SU-DHL-6 (cell line): Measurements from ENCODE around the gene TSHZ3.

Source experiments
- H2AFZ ChIP-seq: fragments of 200-600 bp; sonication (generic); 2 replicates; pipeline ENCODE4 v1.6.1; 2014; ENCODE audit warnings: low read depth, mild to moderate bottlenecking, moderate library complexity, mixed read lengths, antibody characterized with exemption, low read length; ENCODE audit not compliant: severe bottlenecking
- H3F3A ChIP-seq: fragments of 200-600 bp; shearing (Covaris generic); 2 replicates; pipeline ENCODE4 v1.6.0; 2016; ENCODE audit warnings: antibody characterized with exemption, mild to moderate bottlenecking; ENCODE audit not compliant: insufficient read depth
- H3K27ac ChIP-seq: fragments of 200-600 bp; sonication (generic); 2 replicates; pipeline ENCODE4 v1.5.1; 2016; ENCODE audit warnings: low read depth, mild to moderate bottlenecking, low read length, moderate library complexity, mixed read lengths
- H3K27me3 ChIP-seq: fragments of 200-600 bp; sonication (generic), shearing (Covaris generic); 2 replicates; pipeline ENCODE4 v1.6.0; 2014; ENCODE audit warnings: mild to moderate bottlenecking, low read length
- H3K36me3 ChIP-seq: fragments of 200-600 bp; sonication (generic); 2 replicates; pipeline ENCODE4 v1.6.1; 2014; ENCODE audit warnings: mild to moderate bottlenecking, low read length, mixed read lengths
- H3K4me2 ChIP-seq: fragments of 300-600, 200-600 bp; shearing (Covaris generic), sonication (generic); 2 replicates; pipeline ENCODE4 v1.6.0; 2014; ENCODE audit warnings: low read length, low read depth, mild to moderate bottlenecking; ENCODE audit not compliant: poor library complexity, severe bottlenecking
- H3K4me3 ChIP-seq: fragments of 200-600 bp; sonication (generic); 2 replicates; pipeline ENCODE4 v1.5.1; 2014; ENCODE audit warnings: antibody characterized with exemption, low read length, mild to moderate bottlenecking, mixed read lengths; ENCODE audit not compliant: insufficient read depth, poor library complexity, severe bottlenecking
- H3K79me2 ChIP-seq: fragments of 200-600 bp; sonication (generic); 2 replicates; pipeline ENCODE4 v1.6.1; 2014; ENCODE audit warnings: mild to moderate bottlenecking, low read length, moderate library complexity; ENCODE audit not compliant: insufficient read depth
- H3K9ac ChIP-seq: fragments of 200-600 bp; sonication (generic); 2 replicates; pipeline ENCODE4 v1.7.0; 2014; ENCODE audit warnings: mild to moderate bottlenecking, low read length
- H3K9me2 ChIP-seq: fragments of 200-600 bp; sonication (generic); replicated peaks from 2 replicates; pipeline ENCODE4 v1.6.1; 2014; ENCODE audit warnings: low read length; ENCODE audit not compliant: insufficient read depth
- H3K9me3 ChIP-seq: fragments of 200-600 bp; sonication (generic); 2 replicates; pipeline ENCODE4 v1.6.1; 2014; ENCODE audit warnings: low read length, mixed read lengths; ENCODE audit not compliant: insufficient read depth
- H4K20me1 ChIP-seq: fragments of 200-600 bp; sonication (generic); 2 replicates; pipeline ENCODE4 v1.6.1; 2014; ENCODE audit warnings: low read depth, mild to moderate bottlenecking, antibody characterized with exemption, low read length, moderate library complexity, mixed read lengths
- CTCF ChIP-seq: fragments of 200-600 bp; sonication (generic); IDR thresholded peaks from one replicate; pipeline ENCODE4 v1.5.1; 2017; ENCODE audit warnings: antibody characterized with exemption, mild to moderate bottlenecking, low read length, moderate library complexity; ENCODE audit not compliant: insufficient read depth, poor library complexity, severe bottlenecking
- EZH2phosphoT487 ChIP-seq: fragments of 200-600 bp; sonication (generic), shearing (Covaris generic); conservative IDR thresholded peaks from 2 replicates; pipeline ENCODE4 v1.6.1; 2018; ENCODE audit warnings: mild to moderate bottlenecking, antibody characterized with exemption, low read length, moderate library complexity, mixed read lengths

The TSHZ3 gene

DNA sequence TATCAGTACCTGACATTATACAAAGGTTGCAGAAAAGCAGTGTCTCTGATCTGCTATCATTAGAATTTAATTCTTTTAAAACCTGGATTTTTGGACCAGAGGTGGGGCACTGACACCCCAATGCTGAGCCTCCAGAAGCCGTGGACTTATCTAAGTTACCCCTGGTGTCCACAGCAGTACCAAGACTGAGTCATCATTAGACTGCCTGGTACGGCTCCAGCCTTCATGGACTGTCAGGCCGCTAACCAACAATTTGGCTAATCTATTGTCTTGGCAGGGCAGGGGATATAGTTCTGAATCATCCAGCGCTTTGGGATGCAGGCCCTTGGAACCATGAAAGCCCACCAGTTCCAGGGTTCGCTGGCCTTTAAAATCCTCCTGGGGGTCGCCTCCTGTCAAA is 78.3 kb downstream of the TSHZ3 start:
- no peaks in the 10 kb centered on the region for H3K79me2 ChIP-seq
- H3K9ac ChIP-seq = no peak overlapping the region
- no peak overlapping the region for H3K4me3 ChIP-seq
- H3K9me2 ChIP-seq = no peaks in the 10 kb centered on the region
- no peak overlapping the region for H3K4me2 ChIP-seq
- H3K27ac ChIP-seq = no peak overlapping the region
- no peaks in the 10 kb centered on the region for H3K27me3 ChIP-seq
- H4K20me1 ChIP-seq = no peaks in the 10 kb centered on the region
- H3K36me3 ChIP-seq = no peaks in the 10 kb centered on the region
- TF ChIP-seq EZH2phosphoT487 = no peak
- no peak for TF ChIP-seq CTCF
- H2AFZ ChIP-seq = no peak overlapping the region
- no peaks in the 10 kb centered on the region for H3K9me3 ChIP-seq
- no peaks in the 10 kb centered on the region for H3F3A ChIP-seq

- Histone ChIP-seq H3K4me2 (no peak overlapping the region), H3K9me3 (no peaks in the 10 kb centered on the region), H3F3A (no peaks in the 10 kb centered on the region), H3K27me3 (no peaks in the 10 kb centered on the region), H3K36me3 (no peaks in the 10 kb centered on the region), H3K27ac (no peak overlapping the region), H3K79me2 (no peaks in the 10 kb centered on the region), H3K4me3 (no peak overlapping the region), H2AFZ (no peak overlapping the region), H4K20me1 (no peaks in the 10 kb centered on the region), H3K9ac (no peak overlapping the region), H3K9me2 (no peaks in the 10 kb centered on the region)
- no peak for TF ChIP-seq EZH2phosphoT487
- TF ChIP-seq CTCF = no peak
Observed at GRCh38 chr19:31269425-31270127, 79.7 kb downstream of the TSHZ3 start.

- H3K9me3 ChIP-seq = no peaks in the 10 kb centered on the region
- no peak overlapping the region for H3K9ac ChIP-seq
- H2AFZ ChIP-seq = no peak overlapping the region
- no peaks in the 10 kb centered on the region for H3K79me2 ChIP-seq
- no peaks in the 10 kb centered on the region for H3K9me2 ChIP-seq
- H3K36me3 ChIP-seq = no peaks in the 10 kb centered on the region
- H4K20me1 ChIP-seq = no peaks in the 10 kb centered on the region
- no peak overlapping the region for H3K4me3 ChIP-seq
- H3K27me3 ChIP-seq = no peaks in the 10 kb centered on the region
- no peak for TF ChIP-seq EZH2phosphoT487
- no peak for TF ChIP-seq CTCF
- H3K27ac ChIP-seq = no peak overlapping the region
- H3F3A ChIP-seq = no peaks in the 10 kb centered on the region
- H3K4me2 ChIP-seq = no peak overlapping the region
Observed at GRCh38 chr19:31268751-31269383, 80.4 kb downstream of the TSHZ3 start.
